Esophagus muscularis mucosa (tissue), 4 donors: ENCODE measurements around the gene BTF3L4. TPM values are rescaled to one million over a fixed set of nuclear protein-coding genes. Genes with fewer than 3 reads are reported as not detected.
"Not testable (repeated sequence)": the region's sequence is repeated elsewhere in the genome, so short reads cannot be mapped to it uniquely, and the experiment has no call there.

Source experiments
- DNase-seq: peaks from one replicate; pipeline ENCODE4 v3.0.0-alpha.2; 2017; ENCODE audit errors: extremely low spot score
- H3K27ac ChIP-seq, 4 donors: fragments of 200-600 bp; sonication (generic); replicated peaks in 1 of 4; 1 replicate in 3 of 4; 2 replicates in 1 of 4; pipeline ENCODE4 v1.5.1; 2016 to 2019; ENCODE audit warnings: mild to moderate bottlenecking in 1 of 4
- H3K27me3 ChIP-seq, 4 donors: fragments of 200-600 bp; sonication (generic); one replicate each; pipeline versions ENCODE4 v1.5.1 to v1.6.0; 2016 to 2019
- H3K36me3 ChIP-seq, 4 donors: fragments of 200-600 bp; sonication (generic); one replicate each; pipeline ENCODE4 v1.5.1; 2016 to 2019
- H3K4me1 ChIP-seq, 4 donors: fragments of 200-600 bp; sonication (generic); one replicate each; pipeline ENCODE4 v1.5.1; 2016 to 2019
- H3K4me3 ChIP-seq, 4 donors: fragments of 200-600 bp; sonication (generic); 1 replicate in 2 of 4; 2 replicates in 2 of 4; pipeline ENCODE4 v1.5.1; 2016 to 2019; ENCODE audit warnings: mild to moderate bottlenecking in 4 of 4, moderate library complexity in 1 of 4
- H3K9me3 ChIP-seq, 4 donors: fragments of 200-600 bp; sonication (generic); 1 replicate in 3 of 4; 2 replicates in 1 of 4; pipeline ENCODE4 v1.5.1; 2016 to 2019
- EP300 ChIP-seq: sonication (generic); formaldehyde crosslinking; IDR thresholded peaks from one replicate; pipeline ENCODE4 v1.6.1; 2017; ENCODE audit warnings: antibody characterized with exemption
- POLR2A ChIP-seq: fragments of 450-650 bp; IDR thresholded peaks from one replicate; pipeline ENCODE4 v1.6.1; 2017; ENCODE audit warnings: antibody characterized with exemption, moderate library complexity, mild to moderate bottlenecking, low read depth
- POLR2AphosphoS5 ChIP-seq, 2 donors: sonication (generic); formaldehyde crosslinking; IDR thresholded peaks; one replicate each; pipeline ENCODE4 v1.6.1; 2017; ENCODE audit warnings: antibody characterized with exemption in 2 of 2
- WGBS: methylation state at CpG from one replicate; pipeline ENCODE4 v1.1.5; 2018; 5-methylcytosine and 5-hydroxymethylcytosine counted together
- intact Hi-C: fragments of 100-400 bp; cut with DNase I; formaldehyde crosslinking; loops from one replicate; pipeline ENCODE4 v1.15.1; 2023
- total RNA-seq, 4 donors: library from RNA; depleted of rRNA; stranded (reverse); fragments of >200 nt; gene quantifications; one replicate each; pipeline versions ENCODE4 v1.1.0 to v1.2.1, GENCODE V29; 2016
- TF ChIP-seq, protein P1 (sequence below), 3 experiments: fragments of 200-600 bp in 2 of 3; fragments of 450-650 bp in 1 of 3; sonication (generic) in 2 of 3; IDR thresholded peaks; one replicate each; pipeline ENCODE4 v1.5.1; 2017 to 2019; ENCODE audit warnings: antibody characterized with exemption in 3 of 3, mild to moderate bottlenecking in 2 of 3, moderate library complexity in 1 of 3

Gene BTF3L4
- total RNA-seq, 4 donors from 2014 or later: 22.6 to 48.5 (median 30.2) TPM

GRCh38 chr1:52063192-52063591 lies 7.1 kb downstream of the BTF3L4 start:
- DNase-seq: no peak
- Histone ChIP-seq H3K9me3 (no peaks in the 10 kb centered on the region), H3K4me3 (no peak overlapping the region), H3K27me3 (no peaks in the 10 kb centered on the region), H3K4me1 (peaks cover 12 to 29% (median 21%) of the 10 kb centered on the region in 4 donors), H3K36me3 (peaks cover 36 to 83% (median 65%) of the 10 kb centered on the region in 4 donors), H3K27ac (no peak overlapping the region)
- TF ChIP-seq EP300 (no peak), POLR2AphosphoS5 (IDR thresholded peaks at IDR 0.05) (no peak), POLR2A (no peak)
- TF ChIP-seq, protein P1, sequence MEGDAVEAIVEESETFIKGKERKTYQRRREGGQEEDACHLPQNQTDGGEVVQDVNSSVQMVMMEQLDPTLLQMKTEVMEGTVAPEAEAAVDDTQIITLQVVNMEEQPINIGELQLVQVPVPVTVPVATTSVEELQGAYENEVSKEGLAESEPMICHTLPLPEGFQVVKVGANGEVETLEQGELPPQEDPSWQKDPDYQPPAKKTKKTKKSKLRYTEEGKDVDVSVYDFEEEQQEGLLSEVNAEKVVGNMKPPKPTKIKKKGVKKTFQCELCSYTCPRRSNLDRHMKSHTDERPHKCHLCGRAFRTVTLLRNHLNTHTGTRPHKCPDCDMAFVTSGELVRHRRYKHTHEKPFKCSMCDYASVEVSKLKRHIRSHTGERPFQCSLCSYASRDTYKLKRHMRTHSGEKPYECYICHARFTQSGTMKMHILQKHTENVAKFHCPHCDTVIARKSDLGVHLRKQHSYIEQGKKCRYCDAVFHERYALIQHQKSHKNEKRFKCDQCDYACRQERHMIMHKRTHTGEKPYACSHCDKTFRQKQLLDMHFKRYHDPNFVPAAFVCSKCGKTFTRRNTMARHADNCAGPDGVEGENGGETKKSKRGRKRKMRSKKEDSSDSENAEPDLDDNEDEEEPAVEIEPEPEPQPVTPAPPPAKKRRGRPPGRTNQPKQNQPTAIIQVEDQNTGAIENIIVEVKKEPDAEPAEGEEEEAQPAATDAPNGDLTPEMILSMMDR (IDR thresholded peaks at IDR 0.05): no peak
- intact Hi-C loops: no loop called here
- WGBS: 100% methylated on average over 2 of the region's 2 CpGs

DNA sequence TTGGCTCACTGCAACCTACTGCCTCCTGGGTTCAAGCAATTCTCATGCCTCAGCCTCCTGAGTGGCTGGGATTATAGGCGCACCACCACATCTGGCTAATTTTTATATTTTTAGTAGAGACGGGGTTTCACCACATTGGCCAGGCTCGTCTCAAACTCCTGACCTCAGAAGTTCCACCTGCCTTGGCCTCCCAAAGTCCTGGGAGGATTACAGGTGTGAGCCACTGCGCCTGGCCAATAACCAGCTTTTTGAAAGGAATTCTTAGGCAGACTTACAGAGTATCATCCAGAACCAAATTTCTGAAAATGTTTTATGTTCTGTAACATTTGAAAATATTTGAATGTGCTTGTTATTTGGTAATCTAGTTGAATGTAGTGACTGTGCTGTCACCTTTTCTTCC lies 14.6 kb downstream of the BTF3L4 start:
- no peaks in the 10 kb centered on the region for H3K9me3 ChIP-seq
- no peak overlapping the region for H3K4me3 ChIP-seq
- whole genome bisulfite sequencing: 92% methylated on average over 4 of the region's 4 CpGs
- no peak for TF ChIP-seq EP300
- no peak for TF ChIP-seq POLR2A
- TF ChIP-seq, protein P1 (IDR thresholded peaks at IDR 0.05): no peak
- no peak for TF ChIP-seq POLR2AphosphoS5 (IDR thresholded peaks at IDR 0.05)
- intact Hi-C loops: no loop called here
- no peak overlapping the region for H3K27ac ChIP-seq
- H3K36me3 ChIP-seq: peaks cover 13 to 67% (median 37%) of the 10 kb centered on the region in 4 donors
- DNase-seq: no peak
- H3K27me3 ChIP-seq: no peaks in the 10 kb centered on the region
- peaks cover 3 to 13% (median 5%) of the 10 kb centered on the region in 4 donors for H3K4me1 ChIP-seq

DNA sequence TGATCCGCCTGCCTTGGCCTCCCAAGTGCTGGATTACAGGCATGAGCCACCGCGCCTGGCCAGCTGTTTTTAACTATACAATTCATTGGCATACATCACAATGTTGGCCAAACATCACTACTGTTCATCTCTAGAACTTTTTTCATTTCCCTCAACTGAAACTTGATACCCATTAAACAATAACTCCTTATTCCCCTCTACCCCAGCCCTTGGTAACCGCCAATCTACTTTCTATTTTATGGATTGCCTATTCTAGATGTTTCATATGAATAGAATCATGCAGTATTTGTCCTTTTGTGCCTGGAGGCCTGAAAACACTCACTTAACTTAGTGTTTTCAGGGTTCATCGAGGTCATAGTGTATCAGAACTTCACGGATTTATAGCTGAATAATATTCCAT lies 16.2 kb downstream of the BTF3L4 start:
- Histone ChIP-seq H3K36me3 (peaks cover 0 to 61% (median 23%) of the 10 kb centered on the region in 4 donors), H3K27me3 (no peaks in the 10 kb centered on the region), H3K4me3 (no peak overlapping the region), H3K4me1 (peaks cover 3 to 13% (median 5%) of the 10 kb centered on the region in 4 donors), H3K9me3 (no peaks in the 10 kb centered on the region), H3K27ac (no peak overlapping the region)
- TF ChIP-seq EP300 (no peak), POLR2AphosphoS5 (IDR thresholded peaks at IDR 0.05) (no peak), POLR2A (no peak)
- TF ChIP-seq, protein P1 (IDR thresholded peaks at IDR 0.05): no peak
- WGBS: 97% methylated on average over 6 of the region's 6 CpGs
- no peak for DNase-seq
- intact Hi-C loops: no loop called here

DNA sequence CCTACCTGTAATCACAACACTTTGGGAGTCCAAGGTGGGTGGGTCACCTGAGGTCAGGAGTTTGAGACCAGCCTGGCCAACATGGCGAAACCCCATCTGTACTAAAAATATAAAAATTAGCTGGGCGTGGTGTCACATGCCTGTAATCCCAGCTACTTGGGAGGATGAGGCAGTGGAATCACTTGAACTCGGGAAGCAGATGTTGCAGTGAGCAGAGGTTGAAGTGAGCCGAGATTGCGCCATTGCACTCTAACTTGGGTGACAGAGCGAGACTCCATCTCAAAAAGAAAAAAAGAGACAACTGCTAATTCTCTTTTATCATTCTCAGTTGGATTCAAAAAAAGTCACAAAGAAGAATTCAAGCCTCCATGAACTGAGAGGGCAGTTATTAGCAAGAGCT lies 21.2 kb downstream of the BTF3L4 start:
- H3K36me3 ChIP-seq: peaks cover 0 to 44% (median 26%) of the 10 kb centered on the region in 4 donors
- intact Hi-C loops: not testable (repeated sequence)

DNA sequence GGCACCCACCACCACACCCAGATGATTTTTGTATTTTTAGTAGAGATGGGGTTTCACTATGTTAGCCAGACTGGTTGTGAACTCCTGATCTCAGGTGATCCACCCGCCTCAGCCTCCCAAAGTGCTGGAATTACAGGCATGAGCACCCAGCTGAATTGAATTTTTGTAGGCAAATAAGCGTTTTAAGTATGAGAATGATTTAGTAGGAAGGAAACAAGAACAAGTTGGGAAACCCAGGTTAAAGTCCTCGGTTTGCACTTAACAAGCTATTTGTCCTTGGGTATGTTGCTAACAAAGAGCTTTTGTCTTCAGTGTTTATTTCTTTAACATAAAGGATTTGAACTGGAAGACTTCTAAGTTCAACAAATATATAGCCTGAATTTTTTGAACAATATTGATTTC lies 23.9 kb downstream of the BTF3L4 start:
- DNase-seq: no peak
- Histone ChIP-seq H3K36me3 (peaks cover 0 to 34% (median 16%) of the 10 kb centered on the region in 4 donors), H3K27ac (no peak overlapping the region), H3K27me3 (no peaks in the 10 kb centered on the region), H3K9me3 (no peaks in the 10 kb centered on the region), H3K4me3 (no peak overlapping the region), H3K4me1 (no peaks in the 10 kb centered on the region)
- TF ChIP-seq POLR2A (no peak), POLR2AphosphoS5 (IDR thresholded peaks at IDR 0.05) (no peak), EP300 (no peak)
- TF ChIP-seq, protein P1 (IDR thresholded peaks at IDR 0.05): no peak
- 80% methylated on average over 3 of the region's 3 CpGs for WGBS
- intact Hi-C loops: no loop called here

More for the DNA sequence above, 21.2 kb downstream of the BTF3L4 start:
- H3K27ac ChIP-seq, DNase-seq, H3K4me3 ChIP-seq, H3K27me3 ChIP-seq, H3K9me3 ChIP-seq, H3K4me1 ChIP-seq: not testable (repeated sequence)
- WGBS: 97% methylated on average over 6 of the region's 6 CpGs

GRCh38 chr1:52087892-52088291 lies 31.8 kb downstream of the BTF3L4 start:
- H3K9me3 ChIP-seq, H3K27me3 ChIP-seq, DNase-seq, H3K4me3 ChIP-seq, H3K4me1 ChIP-seq, H3K27ac ChIP-seq, intact Hi-C loops: not testable (repeated sequence)
- peaks cover 24 to 73% (median 39%) of the 10 kb centered on the region in 4 donors for H3K36me3 ChIP-seq

DNA sequence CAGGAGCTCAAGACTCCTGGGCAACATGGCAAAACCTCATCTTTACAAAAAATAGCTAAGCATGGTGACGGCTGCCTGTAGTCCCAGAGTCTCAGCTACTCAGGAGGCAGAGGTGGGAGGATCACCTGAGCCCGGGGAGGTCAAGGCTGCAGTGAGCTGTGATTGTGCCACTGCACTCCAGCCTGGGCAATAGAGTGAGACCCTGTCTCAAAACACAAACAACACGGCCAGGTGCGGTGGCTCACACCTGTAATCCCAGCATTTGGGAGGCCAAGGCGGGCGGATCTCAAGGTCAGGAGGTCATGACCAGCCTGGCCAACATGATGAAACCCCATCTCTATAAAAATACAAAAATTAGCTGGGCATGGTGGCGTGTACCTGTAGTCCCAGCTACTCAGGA lies 38.2 kb downstream of the BTF3L4 start:
- H3K36me3 ChIP-seq: peaks cover 4 to 26% (median 18%) of the 10 kb centered on the region in 4 donors
- intact Hi-C loops, H3K27me3 ChIP-seq, H3K27ac ChIP-seq, H3K9me3 ChIP-seq, DNase-seq, H3K4me1 ChIP-seq, H3K4me3 ChIP-seq: not testable (repeated sequence)
- 97% methylated on average over 7 of the region's 7 CpGs for WGBS
